Stimulated activated naive CD4-positive, alpha-beta T cell (primary cell): Measurements from ENCODE around the gene KAT6B.

Experiments
- DNase-seq, 6 experiments: peaks; one replicate each; lab custom pipeline; 2025; lab: John Stamatoyannopoulos, UW

The KAT6B gene

GRCh38 chr10:75070961-75071428 lies 244.6 kb downstream of the KAT6B start:
- no peak for DNase-seq

- DNase-seq, result no peak
These were observed 245.4 kb downstream of the KAT6B start for GRCh38 chr10:75071756-75072155.

- no peak for DNase-seq
These were observed 246.3 kb downstream of the KAT6B start for GRCh38 chr10:75072727-75073126.

- no peak for DNase-seq
These were observed 247.0 kb downstream of the KAT6B start for GRCh38 chr10:75073442-75073841.

- DNase-seq, result no peak
These were observed 248.5 kb downstream of the KAT6B start for GRCh38 chr10:75074711-75075445.

GRCh38 chr10:75076348-75076747 lies 249.9 kb downstream of the KAT6B start:
- no peak for DNase-seq

GRCh38 chr10:75079436-75080083 lies 253.2 kb downstream of the KAT6B start:
- no peak for DNase-seq

GRCh38 chr10:75080554-75080953 lies 254.2 kb downstream of the KAT6B start:
- no peak for DNase-seq

- DNase-seq, result no peak
These were observed 255.0 kb downstream of the KAT6B start for GRCh38 chr10:75081379-75081778.
